T-helper 17 cell (primary cell): ENCODE data around the gene ZFC3H1. TPM values are rescaled to one million over a fixed set of nuclear protein-coding genes. Genes with fewer than 3 reads are reported as not detected.

ENCODE experiments used
- ATAC-seq: fragments of 150-1000 bp; cut with Tn5 transposase; 2 replicates; pipeline ENCODE4 v1.10.0; 2021; ENCODE audit warnings: mild to moderate bottlenecking, moderate library complexity
- DNase-seq, 3 donors: peaks; one replicate each; pipeline versions ENCODE4 v3.0.0 to v3.0.0-alpha.2; 2020 to 2021
- H3K9me3 ChIP-seq: one replicate; pipeline ENCODE4 v1.7.0; 2013; ENCODE audit warnings: low read length, mild to moderate bottlenecking; ENCODE audit not compliant: control insufficient read depth, poor library complexity, severe bottlenecking
- H3K27ac Mint-ChIP-seq: one replicate; pipeline ENCODE4 v1.8.0; 2022; ENCODE audit warnings: mild to moderate bottlenecking, moderate library complexity, mixed read lengths
- H3K27me3 Mint-ChIP-seq: one replicate; pipeline ENCODE4 v1.8.0; 2022; ENCODE audit warnings: mixed read lengths
- H3K36me3 Mint-ChIP-seq: one replicate; pipeline ENCODE4 v1.8.0; 2022; ENCODE audit warnings: low read depth, mixed read lengths
- H3K4me1 Mint-ChIP-seq: one replicate; pipeline ENCODE4 v1.8.0; 2022; ENCODE audit warnings: mild to moderate bottlenecking, mixed read lengths
- H3K4me3 Mint-ChIP-seq: one replicate; pipeline ENCODE4 v1.8.0; 2022; ENCODE audit warnings: mild to moderate bottlenecking, moderate library complexity, mixed read lengths
- total RNA-seq, 4 donors: library from RNA in 2 of 4; stranded (reverse) in 2 of 4; gene quantifications; one replicate each; pipeline ENCODE4 v1.2.3 and lab custom pipeline; 2022 to 2026

ZFC3H1 gene
- total RNA-seq, 2 donors from 2014 or later = 122 to 133 TPM

GRCh38 chr12:71605039-71605438 lies 58.6 kb downstream of the ZFC3H1 start:
- ATAC-seq (no peak), DNase-seq (no peak)
- peaks cover 7% of the 10 kb centered on the region for H3K27me3 Mint-ChIP-seq
- H3K27ac Mint-ChIP-seq = peak overlapping the region; percentile 29
- peaks cover 4% of the 10 kb centered on the region for H3K4me1 Mint-ChIP-seq
- H3K4me3 Mint-ChIP-seq = peak overlapping the region; percentile 19
- H3K36me3 Mint-ChIP-seq = peaks cover 7% of the 10 kb centered on the region
- H3K9me3 ChIP-seq = no peaks in the 10 kb centered on the region

GRCh38 chr12:71602761-71603577 lies 60.7 kb downstream of the ZFC3H1 start:
- peaks cover 4% of the 10 kb centered on the region for H3K4me1 Mint-ChIP-seq
- no peak for DNase-seq
- peaks cover 3% of the 10 kb centered on the region for H3K36me3 Mint-ChIP-seq
- ATAC-seq = no peak
- no peak overlapping the region for H3K27ac Mint-ChIP-seq
- peaks cover 7% of the 10 kb centered on the region for H3K27me3 Mint-ChIP-seq
- no peaks in the 10 kb centered on the region for H3K9me3 ChIP-seq
- no peak overlapping the region for H3K4me3 Mint-ChIP-seq

- ATAC-seq (no peak), DNase-seq (no peak)
- no peaks in the 10 kb centered on the region for H3K9me3 ChIP-seq
- peaks cover 13% of the 10 kb centered on the region for H3K27me3 Mint-ChIP-seq
- no peak overlapping the region for H3K4me3 Mint-ChIP-seq
- H3K4me1 Mint-ChIP-seq = peaks cover 4% of the 10 kb centered on the region
- no peaks in the 10 kb centered on the region for H3K36me3 Mint-ChIP-seq
- H3K27ac Mint-ChIP-seq = no peak overlapping the region
These were observed 62.1 kb downstream of the ZFC3H1 start for GRCh38 chr12:71601546-71601945.

GRCh38 chr12:71599210-71599609 lies 64.4 kb downstream of the ZFC3H1 start:
- H3K27me3 Mint-ChIP-seq = peaks cover 26% of the 10 kb centered on the region
- DNase-seq (no peak), ATAC-seq (no peak)
- H3K9me3 ChIP-seq = no peaks in the 10 kb centered on the region
- H3K27ac Mint-ChIP-seq = no peak overlapping the region
- no peaks in the 10 kb centered on the region for H3K4me1 Mint-ChIP-seq
- H3K36me3 Mint-ChIP-seq = no peaks in the 10 kb centered on the region
- H3K4me3 Mint-ChIP-seq = no peak overlapping the region

- Mint-ChIP-seq H3K36me3 (no peaks in the 10 kb centered on the region), H3K27ac (no peak overlapping the region), H3K27me3 (peaks cover 65% of the 10 kb centered on the region), H3K4me1 (no peaks in the 10 kb centered on the region), H3K4me3 (no peak overlapping the region)
- no peaks in the 10 kb centered on the region for H3K9me3 ChIP-seq
- DNase-seq (no peak), ATAC-seq (no peak)
These were observed 69.3 kb downstream of the ZFC3H1 start for GRCh38 chr12:71594214-71594948.

GRCh38 chr12:71592841-71593240 lies 70.8 kb downstream of the ZFC3H1 start:
- Mint-ChIP-seq H3K27ac (no peak overlapping the region), H3K36me3 (no peaks in the 10 kb centered on the region), H3K4me1 (no peaks in the 10 kb centered on the region), H3K4me3 (no peak overlapping the region), H3K27me3 (peaks cover 73% of the 10 kb centered on the region)
- no peak for ATAC-seq
- H3K9me3 ChIP-seq = no peaks in the 10 kb centered on the region
- DNase-seq = no peak

GRCh38 chr12:71591601-71592000 lies 72.0 kb downstream of the ZFC3H1 start:
- Mint-ChIP-seq H3K27ac (no peak overlapping the region), H3K4me1 (no peaks in the 10 kb centered on the region), H3K27me3 (peaks cover 76% of the 10 kb centered on the region), H3K4me3 (no peak overlapping the region), H3K36me3 (no peaks in the 10 kb centered on the region)
- no peaks in the 10 kb centered on the region for H3K9me3 ChIP-seq
- ATAC-seq (no peak), DNase-seq (no peak)

- Mint-ChIP-seq H3K4me1 (no peaks in the 10 kb centered on the region), H3K4me3 (no peak overlapping the region), H3K27ac (no peak overlapping the region), H3K27me3 (peaks cover 67% of the 10 kb centered on the region), H3K36me3 (no peaks in the 10 kb centered on the region)
- no peak for DNase-seq
- no peak for ATAC-seq
- H3K9me3 ChIP-seq = no peaks in the 10 kb centered on the region
These were observed 74.2 kb downstream of the ZFC3H1 start for GRCh38 chr12:71589478-71589881.

- DNase-seq (no peak), ATAC-seq (no peak)
- no peaks in the 10 kb centered on the region for H3K9me3 ChIP-seq
- no peak overlapping the region for H3K27ac Mint-ChIP-seq
- H3K4me1 Mint-ChIP-seq = no peaks in the 10 kb centered on the region
- peaks cover 42% of the 10 kb centered on the region for H3K27me3 Mint-ChIP-seq
- no peak overlapping the region for H3K4me3 Mint-ChIP-seq
- no peaks in the 10 kb centered on the region for H3K36me3 Mint-ChIP-seq
These were observed 76.6 kb downstream of the ZFC3H1 start for GRCh38 chr12:71587012-71587411.

- no peak for DNase-seq
- H3K27me3 Mint-ChIP-seq = peaks cover 32% of the 10 kb centered on the region
These were observed 78.4 kb downstream of the ZFC3H1 start for GRCh38 chr12:71585218-71585617.

GRCh38 chr12:71584356-71584755 lies 79.3 kb downstream of the ZFC3H1 start:
- Mint-ChIP-seq H3K4me1 (no peaks in the 10 kb centered on the region), H3K27me3 (peaks cover 23% of the 10 kb centered on the region), H3K27ac (no peak overlapping the region), H3K4me3 (no peak overlapping the region), H3K36me3 (peaks cover 2% of the 10 kb centered on the region)
- H3K9me3 ChIP-seq = no peaks in the 10 kb centered on the region
- DNase-seq (no peak), ATAC-seq (no peak)

More at GRCh38 chr12:71585218-71585617, 78.4 kb downstream of the ZFC3H1 start:
- H3K4me3 Mint-ChIP-seq = no peak overlapping the region
- no peaks in the 10 kb centered on the region for H3K9me3 ChIP-seq
- peaks cover 2% of the 10 kb centered on the region for H3K36me3 Mint-ChIP-seq
- no peak for ATAC-seq
- H3K4me1 Mint-ChIP-seq = no peaks in the 10 kb centered on the region
- H3K27ac Mint-ChIP-seq = no peak overlapping the region

GRCh38 chr12:71582925-71583324 lies 80.7 kb downstream of the ZFC3H1 start:
- no peaks in the 10 kb centered on the region for H3K9me3 ChIP-seq
- H3K4me1 Mint-ChIP-seq = no peaks in the 10 kb centered on the region
- H3K36me3 Mint-ChIP-seq = peaks cover 2% of the 10 kb centered on the region
- no peak overlapping the region for H3K27ac Mint-ChIP-seq
- peaks cover 16% of the 10 kb centered on the region for H3K27me3 Mint-ChIP-seq
- no peak for DNase-seq
- H3K4me3 Mint-ChIP-seq = no peak overlapping the region
- ATAC-seq = no peak

- no peak overlapping the region for H3K4me3 Mint-ChIP-seq
- ATAC-seq (no peak), DNase-seq (no peak)
- no peaks in the 10 kb centered on the region for H3K9me3 ChIP-seq
- H3K27me3 Mint-ChIP-seq = peaks cover 6% of the 10 kb centered on the region
- H3K36me3 Mint-ChIP-seq = peaks cover 2% of the 10 kb centered on the region
- H3K4me1 Mint-ChIP-seq = peaks cover 2% of the 10 kb centered on the region
- H3K27ac Mint-ChIP-seq = no peak overlapping the region
These were observed 82.4 kb downstream of the ZFC3H1 start for GRCh38 chr12:71581206-71581605.
